ENCODE data around the gene HOXA4.

HOXA4 gene

GRCh38 chr7:27131390-27131819 is 848 bp upstream of the HOXA4 start:
- no peak for DNase-seq

GRCh38 chr7:27129729-27130539 is 623 bp downstream of the HOXA4 start:
- DNase-seq, result no peak

- no peak for DNase-seq
Observed at GRCh38 chr7:27128776-27129728, 1.5 kb downstream of the HOXA4 start.

GRCh38 chr7:27128034-27128433 is 2.5 kb downstream of the HOXA4 start:
- no peak for DNase-seq

- no peak for DNase-seq
Observed at GRCh38 chr7:27126596-27127327, 3.8 kb downstream of the HOXA4 start.

- no peak for DNase-seq
Observed at GRCh38 chr7:27125986-27126394, 4.6 kb downstream of the HOXA4 start.

GRCh38 chr7:27124902-27125689 is 5.5 kb downstream of the HOXA4 start:
- DNase-seq, result no peak

GRCh38 chr7:27124096-27124901 is 6.3 kb downstream of the HOXA4 start:
- no peak for DNase-seq

GRCh38 chr7:27123477-27124053 is 7.0 kb downstream of the HOXA4 start:
- no peak for DNase-seq

GRCh38 chr7:27123007-27123476 is 7.5 kb downstream of the HOXA4 start:
- DNase-seq, result no peak

GRCh38 chr7:27122077-27122910 is 8.3 kb downstream of the HOXA4 start:
- DNase-seq, result no peak

GRCh38 chr7:27121684-27122076 is 8.9 kb downstream of the HOXA4 start:
- DNase-seq, result no peak

- no peak for DNase-seq
Observed at GRCh38 chr7:27119412-27119911, 11.1 kb downstream of the HOXA4 start.

GRCh38 chr7:27118580-27118979 is 12.0 kb downstream of the HOXA4 start:
- DNase-seq, result no peak

- no peak for DNase-seq
Observed at GRCh38 chr7:27117887-27118491, 12.6 kb downstream of the HOXA4 start.

- DNase-seq, result no peak
Observed at GRCh38 chr7:27116962-27117886, 13.3 kb downstream of the HOXA4 start.

GRCh38 chr7:27116031-27116961 is 14.3 kb downstream of the HOXA4 start:
- DNase-seq, result no peak

All from NK-92 treated with Interleukin-12 subunit alpha and Interleukin-12 subunit beta, amount 100 ng/mL, for 24 hours (cell line).